Hepatocyte (in vitro differentiated cells): ENCODE data around the gene PIGK. TPM values are rescaled to one million over a fixed set of nuclear protein-coding genes. Genes with fewer than 3 reads are reported as not detected.
A peak's percentile ranks its signal among the peaks of the same experiment; 100 is the strongest.

Source experiments
- DNase-seq: peaks from one replicate; pipeline ENCODE4 v3.0.0-alpha.2; 2016; ENCODE audit warnings: low spot score
- H2AFZ ChIP-seq: fragments of 200-600 bp; sonication (generic); 2 replicates; pipeline ENCODE4 v1.6.0; 2016; ENCODE audit warnings: antibody characterized with exemption, mild to moderate bottlenecking
- H3K27ac ChIP-seq: fragments of 200-600 bp; sonication (generic); 2 replicates; pipeline ENCODE4 v1.5.1; 2016; ENCODE audit warnings: mild to moderate bottlenecking
- H3K27me3 ChIP-seq: fragments of 200-600 bp; sonication (generic); 2 replicates; pipeline ENCODE4 v1.6.1; 2016
- H3K36me3 ChIP-seq: fragments of 200-600 bp; sonication (generic); replicated peaks from 2 replicates; pipeline ENCODE4 v1.5.1; 2016; ENCODE audit warnings: low read depth; ENCODE audit not compliant: insufficient read depth
- H3K4me1 ChIP-seq: fragments of 200-600 bp; sonication (generic); 2 replicates; pipeline ENCODE4 v1.5.1; 2016; ENCODE audit warnings: mild to moderate bottlenecking, moderate library complexity; ENCODE audit not compliant: insufficient read depth
- H3K4me2 ChIP-seq: fragments of 200-600 bp; sonication (generic); 2 replicates; pipeline ENCODE4 v1.6.0; 2016
- H3K4me3 ChIP-seq: fragments of 200-600 bp; sonication (generic); 2 replicates; pipeline ENCODE4 v1.5.1; 2016; ENCODE audit warnings: mild to moderate bottlenecking
- H3K79me2 ChIP-seq: fragments of 200-600 bp; sonication (generic); 2 replicates; pipeline ENCODE4 v1.6.0; 2017; ENCODE audit warnings: mild to moderate bottlenecking
- H3K9me2 ChIP-seq: fragments of 200-600 bp; sonication (generic); replicated peaks from 2 replicates; pipeline ENCODE4 v1.6.0; 2017; ENCODE audit warnings: mild to moderate bottlenecking; ENCODE audit not compliant: insufficient read depth
- H3K9me3 ChIP-seq: fragments of 200-600 bp; sonication (generic); 2 replicates; pipeline ENCODE4 v1.5.1; 2016; ENCODE audit warnings: low read depth, mild to moderate bottlenecking
- H4K20me1 ChIP-seq: fragments of 200-600 bp; sonication (generic); 2 replicates; pipeline ENCODE4 v1.6.0; 2016; ENCODE audit warnings: mild to moderate bottlenecking; ENCODE audit not compliant: insufficient read depth, poor library complexity, severe bottlenecking
- CTCF ChIP-seq: fragments of 200-600 bp; sonication (generic); IDR thresholded peaks from 2 replicates; pipeline ENCODE4 v1.5.1; 2016; ENCODE audit warnings: antibody characterized with exemption, mild to moderate bottlenecking; ENCODE audit not compliant: poor library complexity
- EZH2 ChIP-seq: fragments of 200-600 bp; sonication (generic); IDR thresholded peaks from 2 replicates; pipeline ENCODE4 v1.6.1; 2016; ENCODE audit warnings: antibody characterized with exemption, mild to moderate bottlenecking, borderline replicate concordance
- EZH2phosphoT487 ChIP-seq: fragments of 200-600 bp; sonication (generic); IDR thresholded peaks from one replicate; pipeline ENCODE4 v1.6.1; 2018; ENCODE audit warnings: antibody characterized with exemption, mild to moderate bottlenecking, low read depth, moderate library complexity; ENCODE audit not compliant: unreplicated experiment, severe bottlenecking
- WGBS: methylation state at CpG from one replicate; pipeline ENCODE4 v1.1.6; 2016; ENCODE audit warnings: low lambda C conversion rate; ENCODE audit errors: missing lambda C conversion rate; 5-methylcytosine and 5-hydroxymethylcytosine counted together
- polyA plus RNA-seq: library from polyadenylated mRNA; unstranded; fragments of >200 nt; fragmentation: Nextera tagmentation; extraction: Ambion mirVana; gene quantifications from 2 replicates; pipeline ENCODE4 v1.2.1, GENCODE V29; 2016
- total RNA-seq: library from RNA; depleted of rRNA; stranded (reverse); fragments of >200 nt; gene quantifications from 2 replicates; pipeline ENCODE4 v1.2.3, GENCODE V29; 2014

The PIGK gene
- total and polyA plus RNA-seq, 2 experiments from 2014 or later, result 19.4 to 37.1 TPM

DNA sequence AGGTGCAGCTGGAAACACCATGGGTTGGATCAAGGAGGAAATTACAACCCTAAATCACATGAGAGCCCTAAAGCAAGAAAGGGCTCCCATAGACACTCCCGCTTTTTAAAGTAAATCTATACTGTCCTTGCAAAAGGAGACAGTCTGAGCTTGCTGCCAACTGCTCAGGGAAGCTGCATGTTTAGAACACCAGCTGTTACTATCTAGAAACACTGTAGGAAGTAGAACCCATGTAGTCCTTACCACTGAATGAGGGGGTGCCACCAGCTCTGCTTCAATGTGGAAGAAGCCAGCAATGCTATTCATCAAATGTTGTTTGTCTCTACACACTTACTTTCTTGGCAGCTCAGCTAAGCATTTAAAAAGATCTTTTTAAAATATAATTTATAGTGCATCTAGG, 79.8 kb downstream of the PIGK start:
- Histone ChIP-seq H3K9me2 (no peaks in the 10 kb centered on the region), H3K27me3 (no peaks in the 10 kb centered on the region), H4K20me1 (no peaks in the 10 kb centered on the region), H3K4me1 (no peaks in the 10 kb centered on the region), H3K27ac (no peak overlapping the region), H2AFZ (no peak overlapping the region), H3K4me3 (no peak overlapping the region), H3K79me2 (no peaks in the 10 kb centered on the region), H3K9me3 (no peaks in the 10 kb centered on the region), H3K36me3 (no peaks in the 10 kb centered on the region), H3K4me2 (no peak overlapping the region)
- 100% methylated on average over 1 of the region's 1 CpG for WGBS
- TF ChIP-seq CTCF (no peak), EZH2phosphoT487 (no peak), EZH2 (no peak)
- DNase-seq, result no peak

GRCh38 chr1:77134359-77134758, 84.9 kb downstream of the PIGK start:
- 98% methylated on average over 2 of the region's 2 CpGs for WGBS
- Histone ChIP-seq H3K36me3 (no peaks in the 10 kb centered on the region), H3K9me3 (no peaks in the 10 kb centered on the region), H2AFZ (no peak overlapping the region), H3K4me1 (no peaks in the 10 kb centered on the region), H3K4me3 (no peak overlapping the region), H3K79me2 (no peaks in the 10 kb centered on the region), H3K4me2 (no peak overlapping the region), H4K20me1 (no peaks in the 10 kb centered on the region), H3K9me2 (no peaks in the 10 kb centered on the region), H3K27me3 (no peaks in the 10 kb centered on the region), H3K27ac (no peak overlapping the region)
- no peak for DNase-seq
- TF ChIP-seq CTCF, result no peak
- no peak for TF ChIP-seq EZH2
- no peak for TF ChIP-seq EZH2phosphoT487

DNA sequence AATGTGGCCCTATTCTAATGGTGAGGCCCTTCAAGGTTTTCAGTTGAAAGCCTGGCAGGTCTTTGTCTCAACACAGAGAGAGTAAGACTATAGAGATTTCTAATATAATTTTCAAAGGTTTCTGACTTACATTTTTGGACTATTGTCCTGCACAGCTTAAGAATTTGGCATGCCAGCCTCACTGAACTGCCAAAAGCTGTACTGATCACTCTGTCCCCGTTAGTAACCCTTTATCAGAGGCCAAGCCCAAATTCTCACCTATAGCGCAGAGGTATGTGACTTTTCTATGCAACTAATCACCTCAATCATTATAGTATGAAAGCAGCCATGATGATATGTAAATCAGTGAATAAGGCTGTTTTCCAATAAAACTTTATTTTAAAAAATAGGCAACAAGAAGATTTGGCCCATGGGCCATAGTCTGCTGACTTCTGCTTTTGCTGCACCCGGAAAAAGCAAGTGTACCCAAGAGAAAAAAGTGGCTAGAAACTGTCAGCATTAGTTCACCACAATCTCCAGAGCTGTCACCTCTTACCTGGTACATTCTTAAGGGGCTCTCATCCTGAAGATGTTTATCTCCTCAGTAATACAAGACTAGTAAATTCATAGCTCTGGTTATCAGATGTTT, 85.4 kb downstream of the PIGK start:
- DNase-seq, result no peak
- Histone ChIP-seq H3K27me3 (no peaks in the 10 kb centered on the region), H3K4me1 (no peaks in the 10 kb centered on the region), H3K4me3 (no peak overlapping the region), H2AFZ (no peak overlapping the region), H3K9me3 (no peaks in the 10 kb centered on the region), H3K4me2 (no peak overlapping the region), H3K79me2 (no peaks in the 10 kb centered on the region), H4K20me1 (no peaks in the 10 kb centered on the region), H3K36me3 (no peaks in the 10 kb centered on the region), H3K9me2 (no peaks in the 10 kb centered on the region), H3K27ac (no peak overlapping the region)
- 93% methylated on average over 3 of the region's 3 CpGs for WGBS
- no peak for TF ChIP-seq CTCF
- no peak for TF ChIP-seq EZH2phosphoT487
- no peak for TF ChIP-seq EZH2

DNA sequence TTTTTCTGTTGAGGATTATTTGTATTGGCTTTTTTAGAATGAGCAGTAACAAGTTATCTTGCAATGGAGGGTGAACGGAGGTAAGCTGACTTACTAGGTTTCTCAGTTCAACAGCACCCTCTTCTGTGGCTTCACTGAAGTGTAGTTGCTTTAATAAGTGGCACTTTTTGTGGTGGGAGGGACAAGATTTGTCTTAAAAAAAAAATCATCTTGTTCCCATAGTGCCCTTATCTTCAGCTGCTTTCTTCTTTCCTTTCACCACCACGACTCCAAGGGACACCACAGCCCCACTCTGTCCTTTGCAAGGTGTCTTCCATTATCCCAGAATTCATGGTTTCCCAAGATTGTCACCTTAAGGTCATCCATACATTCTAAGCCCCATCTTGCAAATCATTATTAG, 92.9 kb downstream of the PIGK start:
- H4K20me1 ChIP-seq, result no peaks in the 10 kb centered on the region
- 10% methylated on average over 2 of the region's 2 CpGs for whole genome bisulfite sequencing
- H3K4me1 ChIP-seq, result no peaks in the 10 kb centered on the region
- peak; percentile 79 for DNase-seq
- no peaks in the 10 kb centered on the region for H3K36me3 ChIP-seq
- TF ChIP-seq EZH2phosphoT487, result no peak
- TF ChIP-seq CTCF, result peak; percentile 80
- no peak for TF ChIP-seq EZH2
- no peak overlapping the region for H2AFZ ChIP-seq
- no peak overlapping the region for H3K4me2 ChIP-seq
- no peak overlapping the region for H3K4me3 ChIP-seq
- no peak overlapping the region for H3K27ac ChIP-seq
- H3K27me3 ChIP-seq, result no peaks in the 10 kb centered on the region
- no peaks in the 10 kb centered on the region for H3K9me2 ChIP-seq
- no peaks in the 10 kb centered on the region for H3K79me2 ChIP-seq
- no peaks in the 10 kb centered on the region for H3K9me3 ChIP-seq
